Panc1 (cell line): ENCODE measurements around the gene RALA. TPM values are rescaled to one million over a fixed set of nuclear protein-coding genes. Genes with fewer than 3 reads are reported as not detected.

Experiments used
- ATAC-seq: fragments of 200-7000 bp; cut with Tn5 transposase; 2 replicates; pipeline ENCODE4 v1.9.1; 2020; ENCODE audit warnings: mild to moderate bottlenecking, moderate library complexity
- BruUV-seq: library from RNA; stranded (reverse); fragments of 400-500 nt; replicated peaks from 2 replicates; lab custom pipeline; 2021; lab: Mats Ljungman, UMichigan
- CTCF ChIA-PET: fragments of 300-600 bp; sonication (Branson Sonifier 250); formaldehyde crosslinking; loops from one replicate; lab custom pipeline; 2022; ENCODE audit warnings: antibody characterized with exemption; lab: Charles Lee
- POLR2A ChIA-PET: fragments of 300-600 bp; sonication (Branson Sonifier 250); formaldehyde crosslinking; loops from one replicate; lab custom pipeline; 2022; ENCODE audit warnings: antibody characterized with exemption; lab: Charles Lee
- DNase-seq: peaks from one replicate; pipeline ENCODE4 v3.0.0-alpha.2; 2010; ENCODE audit warnings: low read depth, low spot score
- H3K27ac ChIP-seq: 2 replicates; pipeline ENCODE4 v1.5.1; 2011; ENCODE audit warnings: mild to moderate bottlenecking, low read length, inconsistent platforms
- H3K27me3 ChIP-seq: fragments of 200-500 bp; sonication (Bioruptor generic); 2 replicates; pipeline ENCODE4 v1.6.0; 2014; ENCODE audit warnings: low read length, inconsistent platforms; ENCODE audit not compliant: control insufficient read depth, insufficient read depth
- H3K36me3 ChIP-seq: fragments of 200-500 bp; sonication (Bioruptor generic); 2 replicates; pipeline ENCODE4 v1.5.1; 2014; ENCODE audit warnings: inconsistent platforms, mild to moderate bottlenecking, low read length, moderate library complexity; ENCODE audit not compliant: control insufficient read depth, insufficient read depth
- H3K4me1 ChIP-seq: 2 replicates; pipeline ENCODE4 v1.5.1; 2011; ENCODE audit warnings: inconsistent platforms, mild to moderate bottlenecking, low read length, moderate library complexity; ENCODE audit not compliant: control insufficient read depth, insufficient read depth
- H3K4me3 ChIP-seq, 2 experiments: 2 replicates each; pipeline ENCODE4 v1.5.1; 2011 to 2012; ENCODE audit warnings: low read depth in 2 of 2, low read length in 2 of 2, mild to moderate bottlenecking in 2 of 2, inconsistent platforms in 1 of 2, moderate library complexity in 1 of 2
- H3K9me3 ChIP-seq: fragments of 200-500 bp; sonication (Bioruptor generic); 2 replicates; pipeline ENCODE4 v1.5.1; 2014; ENCODE audit warnings: low read depth, mild to moderate bottlenecking, inconsistent platforms, low read length, moderate library complexity; ENCODE audit not compliant: control insufficient read depth, insufficient read depth
- CTCF ChIP-seq: fragments of 450-650 bp; IDR thresholded peaks from 2 replicates; pipeline ENCODE4 v1.5.1; 2017; ENCODE audit warnings: mild to moderate bottlenecking
- POLR2AphosphoS5 ChIP-seq: IDR thresholded peaks from 2 replicates; pipeline ENCODE4 v1.6.1; 2012; ENCODE audit warnings: mild to moderate bottlenecking, low read depth, low read length, moderate library complexity
- REST ChIP-seq, 2 experiments: IDR thresholded peaks; 2 replicates each; pipeline ENCODE4 v1.6.1; 2011 to 2012; ENCODE audit warnings: low read depth in 2 of 2, control low read depth in 1 of 2, low read length in 1 of 2, mild to moderate bottlenecking in 1 of 2, moderate library complexity in 1 of 2; ENCODE audit not compliant: insufficient read depth in 1 of 2
- SIN3A ChIP-seq: IDR thresholded peaks from 2 replicates; pipeline ENCODE4 v1.6.1; 2012; ENCODE audit warnings: low read depth, mild to moderate bottlenecking, low read length, moderate library complexity, borderline replicate concordance; ENCODE audit not compliant: insufficient read depth
- TCF7L2 ChIP-seq: IDR thresholded peaks from 2 replicates; pipeline ENCODE4 v1.6.1; 2011; ENCODE audit warnings: mild to moderate bottlenecking, low read depth, low read length, inconsistent platforms
- in situ Hi-C: cut with HindIII; loops from 2 replicates; pipeline ENCODE4 v1.10.0; 2016; ENCODE audit warnings: low sequenced_read_pairs, low pct_unique_long_range_greater_than_20kb
- intact Hi-C: fragments of 100-400 bp; cut with micrococcal nuclease; formaldehyde crosslinking; loops from one replicate; pipeline ENCODE4 v1.10.0; 2022; ENCODE audit not compliant: unreplicated experiment
- total RNA-seq: library from RNA; stranded (reverse); gene quantifications from one replicate; pipeline ENCODE4 v1.2.1, GENCODE V29; 2021; ENCODE audit not compliant: unreplicated experiment

Gene RALA
- total RNA-seq, 1 experiment from 2014 or later = 34.3 TPM

DNA sequence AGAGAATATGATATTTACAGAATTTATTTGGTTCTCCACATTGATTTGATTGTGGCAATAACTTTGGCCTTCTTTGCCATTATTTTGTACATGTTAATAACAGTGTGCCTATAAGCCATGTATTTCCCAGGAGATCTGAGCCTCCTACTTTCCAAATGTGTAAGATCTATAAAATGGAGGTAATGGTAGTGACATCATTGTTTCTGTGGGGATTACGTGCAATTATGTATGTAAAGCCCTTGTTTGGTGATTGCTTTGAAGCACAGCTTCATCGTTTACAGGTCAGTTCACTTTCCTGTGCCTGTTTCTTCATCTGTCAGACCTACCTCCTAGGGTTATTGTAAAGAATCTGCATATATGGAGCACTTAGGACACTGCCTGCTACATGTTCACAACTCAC lies 39.8 kb upstream of the RALA start:
- ChIA-PET CTCF (no interaction called here), POLR2A (no interaction called here)
- Histone ChIP-seq H3K27ac (no peak overlapping the region), H3K36me3 (no peaks in the 10 kb centered on the region), H3K4me1 (no peaks in the 10 kb centered on the region), H3K4me3 (no peak overlapping the region), H3K27me3 (no peaks in the 10 kb centered on the region), H3K9me3 (no peaks in the 10 kb centered on the region)
- no TSS peak for BruUV-seq
- intact Hi-C loops (no loop called here), in situ Hi-C loops (no loop called here)
- no peak for DNase-seq
- TF ChIP-seq CTCF = no peak
- TF ChIP-seq REST (IDR thresholded peaks at IDR 0.05; ENCODE audit: insufficient read depth in 1 of 2, low read depth in 2 of 2, low read length in 1 of 2) = no peak
- TF ChIP-seq SIN3A = no peak
- TF ChIP-seq POLR2AphosphoS5 = no peak
- TF ChIP-seq TCF7L2 = no peak
- ATAC-seq = no peak

DNA sequence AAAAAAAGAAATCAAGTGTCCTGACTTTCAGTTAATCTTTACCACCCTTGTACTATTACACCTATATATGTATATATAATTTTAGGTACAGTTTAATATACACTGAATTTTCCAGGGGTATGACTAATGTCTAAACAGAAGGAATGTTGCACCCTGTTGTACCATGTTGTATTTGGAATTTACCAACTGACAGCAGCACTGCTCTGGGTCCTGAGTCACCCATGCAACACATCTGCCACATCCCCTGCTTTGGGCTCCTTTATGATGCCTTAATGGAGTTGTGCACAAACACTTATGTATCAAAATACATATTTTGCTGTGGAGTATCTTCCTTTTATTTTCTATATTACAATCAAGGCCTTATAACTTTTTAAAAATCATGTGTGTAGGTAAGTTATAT lies 36.0 kb upstream of the RALA start:
- no peaks in the 10 kb centered on the region for H3K36me3 ChIP-seq
- DNase-seq = no peak
- POLR2A ChIA-PET = no interaction called here
- ATAC-seq = no peak
- no peak overlapping the region for H3K27ac ChIP-seq
- no peaks in the 10 kb centered on the region for H3K9me3 ChIP-seq
- no TSS peak for BruUV-seq
- in situ Hi-C loops = no loop called here
- intact Hi-C loops = no loop called here
- CTCF ChIA-PET = no interaction called here
- no peak for TF ChIP-seq CTCF
- no peak overlapping the region for H3K4me3 ChIP-seq
- H3K27me3 ChIP-seq = no peaks in the 10 kb centered on the region
- no peaks in the 10 kb centered on the region for H3K4me1 ChIP-seq

DNA sequence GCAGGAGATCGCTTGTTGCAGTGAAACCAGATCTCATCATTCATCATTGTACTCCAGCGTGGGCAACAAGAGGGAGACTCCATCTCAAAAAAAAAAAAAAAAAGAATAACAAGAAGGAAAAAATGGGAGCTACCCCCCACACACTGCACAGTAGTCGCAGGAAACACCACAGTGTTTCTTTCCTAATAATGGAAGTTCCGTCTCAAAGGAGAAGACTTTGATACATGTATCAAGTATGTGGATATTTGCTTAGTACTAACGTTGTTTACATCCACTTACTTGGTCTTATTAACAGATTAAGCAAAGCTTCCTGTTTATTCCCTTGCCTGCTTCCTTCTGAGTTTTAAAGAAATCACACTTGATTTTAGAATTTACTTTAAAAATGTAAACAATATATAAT lies 35.0 kb upstream of the RALA start:
- no peaks in the 10 kb centered on the region for H3K27me3 ChIP-seq
- ChIA-PET POLR2A (no interaction called here), CTCF (no interaction called here)
- no peaks in the 10 kb centered on the region for H3K36me3 ChIP-seq
- DNase-seq = no peak
- intact Hi-C loops (no loop called here), in situ Hi-C loops (no loop called here)
- BruUV-seq = no TSS peak
- no peak overlapping the region for H3K4me3 ChIP-seq
- H3K9me3 ChIP-seq = no peaks in the 10 kb centered on the region
- TF ChIP-seq POLR2AphosphoS5 = no peak
- no peak for TF ChIP-seq REST (IDR thresholded peaks at IDR 0.05; ENCODE audit: insufficient read depth in 1 of 2, low read depth in 2 of 2, low read length in 1 of 2)
- TF ChIP-seq TCF7L2 = no peak
- no peak for TF ChIP-seq SIN3A
- TF ChIP-seq CTCF = no peak
- no peaks in the 10 kb centered on the region for H3K4me1 ChIP-seq
- ATAC-seq = no peak
- H3K27ac ChIP-seq = no peak overlapping the region
